HUDEP-2 (cell line): Measurements from ENCODE around the gene PRSS57.

Experiments
- DNase-seq, 76 experiments: peaks; one replicate each; lab custom pipeline; 2025; ENCODE audit not compliant: unreplicated experiment in 76 of 76; lab: John Stamatoyannopoulos, UW

Gene PRSS57

GRCh38 chr19:653425-653824, 41.8 kb downstream of the PRSS57 start:
- DNase-seq = no peak

- DNase-seq = no peak
These were observed 42.5 kb downstream of the PRSS57 start for GRCh38 chr19:652467-653389.

- no peak for DNase-seq
These were observed 43.3 kb downstream of the PRSS57 start for GRCh38 chr19:651991-652390.

- no peak for DNase-seq
These were observed 44.0 kb downstream of the PRSS57 start for GRCh38 chr19:651114-651818.

GRCh38 chr19:650121-650520, 45.1 kb downstream of the PRSS57 start:
- DNase-seq = no peak

- DNase-seq = no peak
These were observed 46.1 kb downstream of the PRSS57 start for GRCh38 chr19:648904-649801.

GRCh38 chr19:648305-648704, 46.9 kb downstream of the PRSS57 start:
- no peak for DNase-seq

- no peak for DNase-seq
These were observed 47.5 kb downstream of the PRSS57 start for GRCh38 chr19:647566-648284.

GRCh38 chr19:646779-647565, 48.3 kb downstream of the PRSS57 start:
- no peak for DNase-seq

- no peak for DNase-seq
These were observed 49.1 kb downstream of the PRSS57 start for GRCh38 chr19:645912-646778.

- no peak for DNase-seq
These were observed 50.5 kb downstream of the PRSS57 start for GRCh38 chr19:644789-645188.

GRCh38 chr19:644363-644762, 50.9 kb downstream of the PRSS57 start:
- DNase-seq = no peak

GRCh38 chr19:643736-644135, 51.5 kb downstream of the PRSS57 start:
- DNase-seq = no peak

- no peak for DNase-seq
These were observed 52.2 kb downstream of the PRSS57 start for GRCh38 chr19:642767-643727.

GRCh38 chr19:641702-642101, 53.5 kb downstream of the PRSS57 start:
- no peak for DNase-seq

GRCh38 chr19:640606-641189, 54.6 kb downstream of the PRSS57 start:
- no peak for DNase-seq

- no peak for DNase-seq
These were observed 55.1 kb downstream of the PRSS57 start for GRCh38 chr19:640161-640558.
